ENCODE data around the gene PTPRJ.

DNA sequence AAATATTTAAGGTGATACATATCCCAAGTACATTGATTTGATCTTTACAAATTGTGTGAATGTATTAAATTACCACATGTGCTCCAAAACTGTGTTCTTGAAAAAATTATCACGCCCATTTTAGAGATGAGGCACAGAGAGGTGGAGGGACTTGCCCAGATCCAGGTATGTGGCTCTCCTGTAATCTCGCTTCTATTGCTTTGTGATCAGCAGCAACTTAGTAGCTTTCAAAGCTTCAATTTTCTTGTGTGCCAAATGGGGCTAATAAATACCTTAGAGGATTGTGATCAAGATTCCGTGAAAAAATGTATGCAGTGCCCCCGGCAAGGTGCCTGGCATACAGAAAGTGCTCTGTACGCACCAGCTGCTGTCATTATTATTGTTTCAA lies 18.0 kb downstream of the PTPRJ start:
- TF ChIP-seq, protein P1, sequence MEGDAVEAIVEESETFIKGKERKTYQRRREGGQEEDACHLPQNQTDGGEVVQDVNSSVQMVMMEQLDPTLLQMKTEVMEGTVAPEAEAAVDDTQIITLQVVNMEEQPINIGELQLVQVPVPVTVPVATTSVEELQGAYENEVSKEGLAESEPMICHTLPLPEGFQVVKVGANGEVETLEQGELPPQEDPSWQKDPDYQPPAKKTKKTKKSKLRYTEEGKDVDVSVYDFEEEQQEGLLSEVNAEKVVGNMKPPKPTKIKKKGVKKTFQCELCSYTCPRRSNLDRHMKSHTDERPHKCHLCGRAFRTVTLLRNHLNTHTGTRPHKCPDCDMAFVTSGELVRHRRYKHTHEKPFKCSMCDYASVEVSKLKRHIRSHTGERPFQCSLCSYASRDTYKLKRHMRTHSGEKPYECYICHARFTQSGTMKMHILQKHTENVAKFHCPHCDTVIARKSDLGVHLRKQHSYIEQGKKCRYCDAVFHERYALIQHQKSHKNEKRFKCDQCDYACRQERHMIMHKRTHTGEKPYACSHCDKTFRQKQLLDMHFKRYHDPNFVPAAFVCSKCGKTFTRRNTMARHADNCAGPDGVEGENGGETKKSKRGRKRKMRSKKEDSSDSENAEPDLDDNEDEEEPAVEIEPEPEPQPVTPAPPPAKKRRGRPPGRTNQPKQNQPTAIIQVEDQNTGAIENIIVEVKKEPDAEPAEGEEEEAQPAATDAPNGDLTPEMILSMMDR (IDR thresholded peaks at IDR 0.05; ENCODE audit: low read depth, low read length, missing input control): no peak
- TF ChIP-seq REST (IDR thresholded peaks at IDR 0.05) (no peak), EGR1 (IDR thresholded peaks at IDR 0.05; ENCODE audit: low read depth in 2 of 2) (no peak), RAD21 (IDR thresholded peaks at IDR 0.05) (no peak), JUND (IDR thresholded peaks at IDR 0.05) (no peak), GABPA (IDR thresholded peaks at IDR 0.05 in 1 of 2, conservative IDR thresholded peaks at IDR 0.05 in 1 of 2) (no peak), YY1 (IDR thresholded peaks at IDR 0.05) (no peak), TAF1 (conservative IDR thresholded peaks at IDR 0.05) (no peak)
- TF ChIP-seq, protein P2, sequence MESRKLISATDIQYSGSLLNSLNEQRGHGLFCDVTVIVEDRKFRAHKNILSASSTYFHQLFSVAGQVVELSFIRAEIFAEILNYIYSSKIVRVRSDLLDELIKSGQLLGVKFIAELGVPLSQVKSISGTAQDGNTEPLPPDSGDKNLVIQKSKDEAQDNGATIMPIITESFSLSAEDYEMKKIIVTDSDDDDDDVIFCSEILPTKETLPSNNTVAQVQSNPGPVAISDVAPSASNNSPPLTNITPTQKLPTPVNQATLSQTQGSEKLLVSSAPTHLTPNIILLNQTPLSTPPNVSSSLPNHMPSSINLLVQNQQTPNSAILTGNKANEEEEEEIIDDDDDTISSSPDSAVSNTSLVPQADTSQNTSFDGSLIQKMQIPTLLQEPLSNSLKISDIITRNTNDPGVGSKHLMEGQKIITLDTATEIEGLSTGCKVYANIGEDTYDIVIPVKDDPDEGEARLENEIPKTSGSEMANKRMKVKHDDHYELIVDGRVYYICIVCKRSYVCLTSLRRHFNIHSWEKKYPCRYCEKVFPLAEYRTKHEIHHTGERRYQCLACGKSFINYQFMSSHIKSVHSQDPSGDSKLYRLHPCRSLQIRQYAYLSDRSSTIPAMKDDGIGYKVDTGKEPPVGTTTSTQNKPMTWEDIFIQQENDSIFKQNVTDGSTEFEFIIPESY (IDR thresholded peaks at IDR 0.05): no peak
- TF ChIP-seq, protein P3, sequence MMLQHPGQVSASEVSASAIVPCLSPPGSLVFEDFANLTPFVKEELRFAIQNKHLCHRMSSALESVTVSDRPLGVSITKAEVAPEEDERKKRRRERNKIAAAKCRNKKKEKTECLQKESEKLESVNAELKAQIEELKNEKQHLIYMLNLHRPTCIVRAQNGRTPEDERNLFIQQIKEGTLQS (IDR thresholded peaks at IDR 0.05): no peak
- TF ChIP-seq, protein P4, sequence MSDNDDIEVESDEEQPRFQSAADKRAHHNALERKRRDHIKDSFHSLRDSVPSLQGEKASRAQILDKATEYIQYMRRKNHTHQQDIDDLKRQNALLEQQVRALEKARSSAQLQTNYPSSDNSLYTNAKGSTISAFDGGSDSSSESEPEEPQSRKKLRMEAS (IDR thresholded peaks at IDR 0.05): no peak

All from liver (tissue), 3 donors.